GM10847 (cell line): ENCODE measurements around the gene RPS26.

ENCODE experiments used
- POLR2A ChIP-seq: IDR thresholded peaks from 2 replicates; pipeline ENCODE4 v1.6.1; 2011; ENCODE audit not compliant: insufficient read length; ENCODE audit errors: extremely low read depth

Gene RPS26

GRCh38 chr12:56053407-56053893 is 11.7 kb downstream of the RPS26 start:
- TF ChIP-seq POLR2A, result no peak

DNA sequence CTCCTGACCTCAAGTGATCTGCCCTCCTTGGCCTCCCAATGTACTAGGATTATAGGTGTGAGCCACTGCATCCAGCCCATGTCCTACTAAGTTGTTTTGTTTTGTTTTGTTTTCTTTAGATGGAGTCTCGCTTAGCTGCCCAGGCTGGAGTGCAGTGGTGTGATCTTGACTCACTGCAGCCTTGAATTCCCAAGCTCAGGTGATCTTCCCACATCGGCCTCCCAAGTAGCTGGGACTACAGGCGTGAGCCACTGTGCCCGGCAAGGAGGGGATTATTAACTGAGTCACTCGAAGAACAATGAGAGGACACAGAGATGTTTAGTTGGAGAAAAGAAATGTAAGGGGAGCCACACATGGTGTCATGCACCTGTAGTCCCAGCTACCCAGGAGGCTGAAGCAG is 20.3 kb downstream of the RPS26 start:
- no peak for TF ChIP-seq POLR2A

- TF ChIP-seq POLR2A, result no peak
Measured at GRCh38 chr12:56062996-56063395, 21.3 kb downstream of the RPS26 start.

- TF ChIP-seq POLR2A, result no peak
Measured at GRCh38 chr12:56071648-56072047, 29.9 kb downstream of the RPS26 start.

GRCh38 chr12:56074396-56074795 is 32.7 kb downstream of the RPS26 start:
- no peak for TF ChIP-seq POLR2A

DNA sequence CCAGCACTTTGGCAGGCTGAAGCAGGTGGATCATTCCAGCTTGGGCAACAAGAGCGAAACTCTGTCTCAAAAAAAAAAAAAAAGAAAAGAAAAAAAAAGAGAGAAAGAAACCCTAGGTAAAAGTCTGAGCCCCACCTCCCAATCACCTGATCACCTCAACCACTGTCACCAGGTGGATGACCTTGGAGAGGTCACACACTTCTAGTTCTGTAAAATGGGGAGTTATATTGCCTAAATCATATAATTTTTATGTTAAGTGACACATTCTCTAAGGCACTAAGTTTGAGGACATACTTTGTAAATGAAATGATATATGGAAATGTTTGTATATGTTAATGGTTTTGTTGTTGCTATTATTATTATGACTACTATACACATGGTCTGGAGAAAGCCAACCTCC is 36.7 kb downstream of the RPS26 start:
- TF ChIP-seq POLR2A, result no peak

DNA sequence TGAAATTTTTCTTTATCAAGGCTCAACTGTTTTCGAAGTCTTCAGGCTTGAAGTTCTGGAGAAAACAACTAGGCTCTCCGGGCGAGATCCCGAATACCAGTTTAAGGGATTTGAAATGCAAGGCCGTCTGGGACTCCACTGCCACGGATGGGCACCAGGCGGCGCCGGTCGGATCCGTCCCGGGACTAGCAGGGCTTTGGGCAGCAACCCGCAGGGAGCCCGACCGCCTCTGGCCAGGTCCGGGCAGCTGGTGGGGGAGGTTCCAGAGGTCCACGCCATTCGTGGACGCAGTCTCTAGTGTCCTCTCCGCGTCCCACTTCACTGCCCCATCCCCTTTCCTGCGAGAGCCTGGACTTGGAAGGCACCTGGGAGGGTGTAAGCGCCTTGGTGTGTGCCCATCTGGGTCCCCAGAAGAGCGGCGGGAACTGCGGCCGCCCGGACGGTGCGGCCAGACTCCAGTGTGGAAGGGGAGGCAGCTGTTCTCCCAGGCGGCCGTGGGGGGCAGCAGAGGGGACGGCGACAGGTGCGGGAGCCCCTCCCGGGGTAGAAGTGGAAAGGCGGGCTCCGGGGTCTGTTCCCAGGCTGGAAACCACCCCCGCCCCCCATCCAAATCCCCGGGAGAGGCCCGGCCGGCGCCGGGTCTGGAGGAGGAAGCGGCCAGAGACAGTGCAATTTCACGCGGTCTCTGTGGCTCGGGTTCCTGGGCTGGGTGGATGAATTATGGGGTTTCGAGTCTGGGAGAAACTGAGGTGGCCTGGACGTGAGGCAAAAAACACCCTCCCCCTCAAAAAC is 37.4 kb downstream of the RPS26 start:
- no peak for TF ChIP-seq POLR2A

DNA sequence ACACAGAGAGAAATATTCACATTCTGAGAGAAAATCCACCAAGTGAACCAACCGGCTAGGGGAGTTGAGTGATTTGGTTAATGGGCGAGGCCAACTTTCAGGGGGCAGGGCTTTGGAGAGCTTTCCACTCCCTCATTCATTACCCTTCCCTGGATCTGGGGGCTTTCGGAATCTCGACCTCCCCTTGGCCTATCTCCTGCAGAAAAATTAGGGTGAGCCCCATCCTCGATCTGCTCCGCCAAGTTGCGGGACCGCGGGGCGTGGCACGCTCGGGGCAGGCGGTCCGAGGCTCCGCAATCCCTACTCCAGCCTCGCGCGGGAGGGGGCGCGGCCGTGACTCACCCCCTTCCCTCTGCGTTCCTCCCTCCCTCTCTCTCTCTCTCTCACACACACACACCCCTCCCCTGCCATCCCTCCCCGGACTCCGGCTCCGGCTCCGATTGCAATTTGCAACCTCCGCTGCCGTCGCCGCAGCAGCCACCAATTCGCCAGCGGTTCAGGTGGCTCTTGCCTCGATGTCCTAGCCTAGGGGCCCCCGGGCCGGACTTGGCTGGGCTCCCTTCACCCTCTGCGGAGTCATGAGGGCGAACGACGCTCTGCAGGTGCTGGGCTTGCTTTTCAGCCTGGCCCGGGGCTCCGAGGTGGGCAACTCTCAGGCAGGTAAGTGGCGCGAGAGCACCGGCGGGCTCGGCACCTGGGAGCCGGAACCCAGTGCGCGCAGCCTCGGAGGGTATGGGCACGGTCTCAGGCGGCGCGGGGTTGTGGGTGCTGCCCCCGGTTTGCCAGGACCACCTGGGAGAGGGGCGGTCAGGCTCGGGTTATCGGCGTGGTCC is 38.2 kb downstream of the RPS26 start, which contains the start of gene ERBB3:
Gene ERBB3 (plus strand): TSS at position 443 of the 833 bp plus-strand sequence. CDS start 136 bp downstream, at position 579.
- no peak for TF ChIP-seq POLR2A

DNA sequence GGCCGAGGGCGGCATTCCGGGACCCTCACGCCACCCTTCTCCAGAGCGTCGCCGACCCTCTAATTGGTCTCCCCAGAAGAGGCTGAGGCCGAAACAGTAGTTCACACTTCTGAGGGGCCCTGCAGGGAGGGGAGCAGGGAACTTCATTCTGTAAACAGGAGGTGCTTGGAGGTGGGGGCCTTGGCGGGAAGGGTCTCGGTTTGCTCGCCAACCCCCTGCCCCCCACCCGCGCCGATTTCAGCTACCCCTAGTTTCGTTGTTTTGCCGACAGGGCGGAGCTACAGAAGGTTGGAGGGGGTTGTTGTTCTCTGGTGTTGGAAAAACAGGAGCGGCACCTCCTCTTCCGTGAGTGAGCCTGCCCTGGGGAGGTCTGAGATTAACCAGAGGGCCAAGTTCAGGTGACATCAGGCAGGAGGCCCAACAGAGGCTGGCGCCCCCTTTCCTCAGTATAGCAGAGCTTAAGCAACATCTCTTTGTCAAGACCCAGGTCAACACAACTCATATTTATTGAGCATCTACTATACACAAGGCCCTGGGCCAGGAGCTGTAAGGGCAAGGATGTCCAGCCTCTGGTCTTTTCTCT is 38.9 kb downstream of the RPS26 start:
- TF ChIP-seq POLR2A, result no peak

GRCh38 chr12:56081393-56082347 is 40.0 kb downstream of the RPS26 start:
- no peak for TF ChIP-seq POLR2A

DNA sequence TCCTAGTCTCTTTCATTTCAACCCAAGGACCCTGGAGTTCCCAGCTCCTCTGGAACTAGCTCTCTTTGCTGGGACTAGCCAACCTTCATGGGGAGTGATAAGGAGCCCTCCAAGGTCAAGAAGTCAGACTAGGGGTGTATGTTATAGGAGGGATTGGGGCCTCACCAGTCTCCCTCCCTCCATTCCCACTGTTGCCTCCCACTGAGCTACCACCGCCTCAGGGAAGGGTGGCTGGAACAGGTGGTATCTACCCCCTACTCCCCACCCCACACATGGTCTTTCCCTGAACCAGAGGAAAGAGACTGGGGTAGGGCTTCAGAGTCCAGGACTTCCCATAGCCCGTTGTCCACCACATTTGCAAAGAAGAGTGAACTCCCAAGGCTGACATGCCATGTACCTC is 40.7 kb downstream of the RPS26 start:
- no peak for TF ChIP-seq POLR2A

DNA sequence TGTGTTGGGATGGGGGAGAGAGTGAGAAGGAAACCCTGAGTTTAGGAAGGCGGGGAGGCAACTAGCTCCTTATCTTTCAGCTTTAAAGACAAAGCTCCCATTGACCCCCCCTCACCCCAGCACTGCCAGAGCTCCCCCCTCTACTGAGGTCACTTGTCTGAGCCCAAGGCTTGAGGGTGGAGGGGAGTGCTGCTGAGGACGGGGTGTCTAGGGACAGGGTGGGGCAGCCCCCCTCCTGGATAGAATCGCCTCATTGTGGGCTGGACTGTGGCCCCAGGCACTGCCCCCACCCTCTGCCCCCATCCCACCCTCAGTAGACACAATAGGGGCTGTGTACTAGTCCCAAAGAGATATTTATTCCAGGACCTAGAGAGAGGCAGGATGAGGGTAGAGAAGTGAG is 41.2 kb downstream of the RPS26 start:
- TF ChIP-seq POLR2A, result no peak

DNA sequence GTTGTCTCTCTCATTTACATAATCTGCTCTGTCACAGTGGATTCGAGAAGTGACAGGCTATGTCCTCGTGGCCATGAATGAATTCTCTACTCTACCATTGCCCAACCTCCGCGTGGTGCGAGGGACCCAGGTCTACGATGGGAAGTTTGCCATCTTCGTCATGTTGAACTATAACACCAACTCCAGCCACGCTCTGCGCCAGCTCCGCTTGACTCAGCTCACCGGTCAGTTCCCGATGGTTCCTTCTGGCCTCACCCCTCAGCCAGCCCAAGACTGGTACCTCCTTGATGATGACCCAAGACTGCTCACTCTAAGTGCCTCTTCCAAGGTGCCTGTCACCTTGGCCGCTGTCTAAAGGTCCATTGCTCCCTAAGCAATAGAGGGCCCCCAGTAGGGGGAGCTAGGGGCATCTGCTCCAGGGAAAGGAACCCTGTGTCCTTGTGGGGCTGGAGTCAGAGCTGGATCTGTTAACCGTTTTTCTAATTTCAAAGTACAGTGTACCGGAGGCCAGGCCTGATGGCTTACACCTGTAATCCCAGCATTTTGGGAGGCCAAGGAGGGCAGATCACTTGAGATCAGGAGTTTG is 43.3 kb downstream of the RPS26 start:
- no peak for TF ChIP-seq POLR2A

DNA sequence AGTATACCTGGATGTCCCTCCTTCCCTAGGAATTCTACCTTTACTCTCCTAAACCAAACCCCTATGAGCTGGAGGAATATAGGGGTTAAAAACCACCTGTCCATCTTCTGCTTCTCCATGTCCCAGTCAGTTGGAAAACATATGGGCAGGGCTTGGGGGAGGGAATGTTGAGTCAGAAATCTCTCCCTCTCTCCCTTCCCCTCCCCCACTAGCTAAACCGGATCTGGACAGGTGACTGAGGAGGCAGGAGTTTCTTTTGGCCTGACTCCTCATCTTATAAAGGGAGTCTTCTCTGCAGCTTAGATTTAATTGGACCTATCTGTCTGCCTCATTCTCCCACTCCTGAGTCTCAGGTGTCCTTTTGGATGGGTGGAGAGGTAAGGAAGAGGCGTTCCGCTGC is 44.4 kb downstream of the RPS26 start:
- no peak for TF ChIP-seq POLR2A
